ENCODE data around the gene PRPF6.
"Not testable (repeated sequence)": the region's sequence is repeated elsewhere in the genome, so short reads cannot be mapped to it uniquely, and the experiment has no call there.

The PRPF6 gene

GRCh38 chr20:63961664-63962425, 19.1 kb upstream of the PRPF6 start:
- DNase-seq, result no peak

DNA sequence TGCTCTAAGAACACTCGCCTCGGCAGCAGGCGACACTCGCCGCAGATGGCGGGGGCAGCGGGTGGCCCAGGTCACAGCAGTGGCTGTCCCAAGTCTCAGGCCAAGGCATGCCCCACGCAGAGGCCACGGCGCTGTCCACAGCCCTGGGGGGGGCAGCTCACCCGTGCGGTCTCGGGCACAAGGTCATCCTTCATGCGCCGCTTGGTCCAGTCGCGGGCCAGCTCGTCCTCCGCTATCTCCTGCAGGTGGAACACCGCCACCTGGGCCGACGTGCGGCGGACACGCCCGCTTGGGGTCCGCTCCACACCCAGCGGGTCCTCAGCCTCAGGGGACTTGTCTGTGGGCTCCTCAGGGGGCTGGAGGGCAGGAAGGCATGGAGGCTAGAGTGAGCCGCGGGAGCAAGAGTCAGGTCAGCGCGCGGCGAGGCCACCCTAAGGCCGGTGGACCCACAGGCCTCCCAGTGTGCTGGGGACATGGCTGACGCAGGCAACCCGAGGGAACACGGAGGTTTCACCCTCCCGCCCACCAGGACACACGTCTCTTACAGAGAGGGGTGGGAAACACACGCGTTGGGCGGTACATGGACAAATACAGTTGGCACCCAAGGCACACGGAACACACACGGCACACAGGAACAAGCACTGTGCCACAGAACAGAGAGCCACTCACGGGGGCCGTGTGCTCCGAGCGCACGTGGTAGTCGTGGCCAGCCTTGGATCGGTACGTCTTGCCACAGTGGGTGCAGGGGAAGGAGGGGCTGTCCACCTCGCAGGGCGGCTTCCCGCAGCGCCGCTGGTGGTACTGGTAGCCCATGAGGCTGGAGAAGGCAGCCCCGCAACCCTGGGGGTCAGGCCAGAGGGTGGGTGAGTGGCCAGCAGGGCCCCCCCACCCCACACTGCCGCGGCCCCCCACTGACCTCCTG, 18.2 kb upstream of the PRPF6 start:
- no peak for DNase-seq

DNA sequence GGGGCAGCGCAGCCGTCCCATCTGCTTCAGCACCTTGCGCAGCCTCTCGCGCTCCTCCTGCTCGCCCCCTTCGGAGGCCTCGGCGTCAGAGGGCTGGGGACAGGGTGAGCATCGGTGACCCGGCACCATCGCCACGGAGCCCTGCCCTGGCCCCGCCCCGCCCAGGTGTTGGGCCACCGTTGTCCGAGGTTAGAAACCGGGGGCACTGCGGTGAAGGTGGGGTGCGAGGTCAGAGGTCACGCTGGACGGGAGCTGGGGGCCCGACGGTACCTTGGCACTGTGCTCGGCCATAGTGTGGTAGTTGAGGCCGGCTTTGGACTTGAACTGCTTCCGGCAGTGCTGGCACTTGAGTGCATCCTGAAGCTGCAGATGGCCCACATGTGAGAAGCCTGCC, 17.6 kb upstream of the PRPF6 start:
- no peak for DNase-seq

DNA sequence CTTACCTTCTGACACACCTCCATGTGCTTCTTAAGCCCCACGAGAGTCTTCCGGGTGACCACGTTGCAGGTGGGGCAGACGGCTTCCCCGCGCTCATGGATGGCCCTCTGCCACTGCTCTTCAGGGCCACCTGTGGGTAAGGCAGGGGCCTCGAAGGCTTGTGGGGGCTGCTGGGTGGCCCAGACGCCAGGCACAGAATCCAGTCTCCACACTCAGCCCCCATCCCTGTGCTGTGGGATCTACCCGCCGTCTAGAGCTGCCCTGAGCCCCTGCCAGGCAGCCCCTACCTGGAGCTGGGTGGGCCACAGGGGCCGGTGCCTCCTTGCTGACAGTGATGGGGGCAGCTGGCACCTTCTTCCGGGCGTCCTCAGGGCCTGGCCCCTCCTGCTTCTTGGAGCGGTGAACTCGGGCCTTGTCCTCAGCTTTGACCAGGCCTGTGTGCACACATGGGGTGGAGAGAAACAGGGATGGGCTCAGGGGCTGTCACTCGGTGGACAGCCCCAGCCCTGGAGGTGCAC, 17.1 kb upstream of the PRPF6 start:
- DNase-seq, result no peak

GRCh38 chr20:63964412-63964811, 16.5 kb upstream of the PRPF6 start:
- no peak for DNase-seq

DNA sequence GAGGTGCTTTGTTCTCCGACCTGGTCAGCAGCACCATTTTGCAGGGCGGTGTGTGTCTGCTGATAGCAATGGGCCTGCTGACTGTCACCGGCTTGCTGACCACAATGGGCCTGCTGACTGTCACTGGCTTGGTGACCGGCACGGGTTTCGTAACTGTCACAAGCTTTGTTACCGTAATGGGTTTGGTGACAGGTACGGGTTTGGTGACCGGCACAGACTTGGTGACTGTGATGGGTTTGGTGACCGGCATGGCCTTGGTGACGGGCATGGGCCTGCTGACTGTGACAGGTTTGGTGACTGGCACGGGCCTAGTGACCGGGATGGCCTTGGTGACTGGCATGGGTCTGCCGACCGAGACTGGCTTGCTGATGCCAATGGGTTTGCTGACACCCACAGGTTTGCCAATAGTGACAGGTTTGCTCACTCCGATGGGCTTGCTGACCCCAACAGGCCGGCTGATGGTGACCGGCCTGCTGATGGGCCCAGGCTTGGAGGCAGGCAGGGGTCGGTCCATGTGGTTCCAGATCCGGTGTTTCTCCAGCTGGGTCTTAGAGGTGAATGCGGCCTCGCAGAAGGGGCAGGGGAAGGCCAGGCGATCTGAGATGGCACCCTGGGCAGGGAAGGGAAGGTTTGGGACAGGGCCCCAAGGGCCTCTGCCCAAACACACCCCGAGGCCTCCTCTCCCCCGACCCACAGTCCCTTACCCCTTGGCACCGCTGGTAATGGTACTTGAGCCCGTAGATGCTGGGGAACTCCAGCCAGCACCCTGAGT, 14.6 kb upstream of the PRPF6 start:
- no peak for DNase-seq

GRCh38 chr20:63966944-63967322, 14.0 kb upstream of the PRPF6 start:
- DNase-seq, result no peak

DNA sequence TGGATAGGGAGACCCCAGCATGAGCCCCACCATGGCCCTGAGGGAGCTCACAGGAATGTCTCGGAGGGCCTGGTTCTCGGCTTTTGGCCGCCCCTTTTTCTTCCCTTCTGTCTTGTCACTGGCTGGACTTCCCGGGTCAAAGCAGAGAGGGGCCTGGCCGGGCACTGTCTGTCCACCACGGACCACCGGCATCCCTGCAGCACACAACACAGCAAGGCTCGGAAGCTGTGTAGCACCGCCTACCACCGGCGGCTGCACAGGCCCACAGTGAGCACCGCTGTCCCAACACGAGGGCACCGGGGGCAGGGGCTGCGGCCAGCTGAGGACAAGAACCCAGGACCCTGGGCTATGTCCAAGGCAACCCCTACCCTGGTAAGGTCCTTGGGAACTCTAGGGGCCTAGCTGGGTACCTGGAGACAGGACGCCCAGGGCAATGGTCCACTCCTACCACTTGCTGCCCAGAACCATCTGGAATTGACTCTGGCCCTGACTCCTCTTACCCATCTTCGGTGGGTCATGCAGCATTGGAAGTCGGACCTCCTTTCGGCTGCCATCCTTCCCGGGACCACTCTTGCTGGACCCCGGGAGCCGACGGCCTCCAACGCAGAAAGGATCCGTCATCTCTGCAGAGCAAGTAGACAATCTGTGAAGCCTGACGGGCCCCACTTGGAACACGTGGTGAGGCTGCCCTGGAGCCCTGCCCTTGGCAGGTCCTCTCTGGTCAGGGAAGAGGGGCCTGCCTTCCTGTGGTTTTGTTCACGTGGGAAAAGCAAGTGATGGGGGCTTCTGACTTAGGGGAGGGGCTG, 13.4 kb upstream of the PRPF6 start:
- DNase-seq, result no peak

- no peak for DNase-seq
Observed at GRCh38 chr20:63968136-63968927, 12.6 kb upstream of the PRPF6 start.

DNA sequence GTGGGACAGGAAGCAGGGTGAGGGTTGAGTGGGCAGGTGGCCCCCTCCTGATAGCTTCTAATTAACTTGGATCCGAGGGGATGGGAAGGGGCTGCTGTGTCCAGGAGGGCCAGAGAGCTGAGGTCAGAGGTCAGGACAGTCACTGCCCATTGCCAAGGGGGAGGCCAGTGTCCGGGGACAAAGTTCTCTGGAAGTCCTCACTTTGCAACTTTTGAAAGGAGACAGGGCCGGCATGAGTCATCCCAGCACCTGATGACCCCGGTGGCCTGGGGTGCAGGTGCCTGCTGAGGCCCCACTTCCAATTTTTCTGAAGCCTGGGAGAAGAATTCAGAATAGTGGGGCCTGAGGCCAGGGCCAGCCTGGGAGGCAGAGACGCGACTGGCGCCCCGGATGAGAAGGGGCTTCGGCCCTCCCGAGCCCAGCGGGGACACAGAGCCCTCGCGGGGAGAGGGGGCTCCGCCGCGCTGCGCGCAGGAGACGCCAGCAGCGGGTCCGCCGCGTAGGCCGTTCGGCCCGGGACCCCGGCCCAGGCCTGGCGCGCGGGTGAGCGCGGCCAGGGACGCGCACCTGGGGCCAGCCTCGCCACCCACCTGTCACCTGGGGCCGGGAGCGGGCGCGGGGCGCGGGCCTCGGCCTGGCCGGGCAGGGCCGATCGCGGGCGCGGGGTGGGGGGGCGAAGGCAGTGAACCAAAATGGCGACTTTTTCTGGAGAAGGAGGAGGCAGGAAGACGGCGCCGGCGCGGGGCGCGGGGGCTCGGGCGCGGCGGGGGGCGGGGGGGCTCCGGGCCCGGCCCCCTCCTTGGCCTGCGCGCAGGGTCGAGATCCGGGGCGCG, 11.8 kb upstream of the PRPF6 start:
- DNase-seq, result peak; percentile 50

DNA sequence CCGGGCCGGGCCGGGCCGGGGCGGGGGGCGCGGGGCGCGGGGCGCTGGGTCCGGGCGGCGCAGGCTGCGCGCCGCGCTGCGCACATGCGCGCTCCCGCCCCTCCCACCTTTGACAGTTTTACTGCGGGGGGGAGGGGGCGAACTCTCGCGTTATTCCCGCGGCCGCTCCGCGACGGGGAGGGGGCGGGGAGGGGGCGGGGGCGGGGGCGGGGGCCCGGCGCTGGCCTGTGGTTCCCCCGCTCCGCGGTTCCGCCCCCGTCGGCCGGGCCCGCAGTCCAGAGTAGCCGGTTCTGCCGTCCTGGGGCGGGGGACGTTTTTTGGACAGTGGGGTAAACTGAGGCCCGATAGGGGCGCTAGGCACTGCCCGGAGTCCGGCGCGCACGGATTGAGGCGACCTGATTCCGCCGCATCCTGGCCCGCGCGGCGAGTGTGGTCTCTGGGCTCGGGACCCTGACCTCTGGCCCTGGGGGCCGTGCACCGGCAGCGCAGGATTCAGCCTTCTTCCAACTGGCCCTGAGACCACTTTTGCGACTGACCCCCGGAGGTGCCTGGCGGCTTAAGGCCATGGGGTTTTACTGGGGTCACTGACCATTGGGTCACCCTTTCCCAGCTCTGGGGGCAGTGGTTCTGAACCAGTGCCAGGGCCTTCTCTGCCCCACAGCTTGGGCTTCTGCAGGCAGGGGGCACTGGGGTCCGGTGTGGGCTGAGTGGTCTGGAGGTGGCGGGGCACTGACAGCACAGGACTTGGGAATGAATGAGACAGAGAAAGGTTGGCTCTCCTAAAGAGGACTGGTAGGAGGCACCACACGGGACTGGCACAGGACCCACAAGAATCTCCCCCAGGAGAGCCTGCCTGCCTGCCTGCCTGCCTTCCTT, 10.9 kb upstream of the PRPF6 start, which contains the start of gene ZNF512B:
TSS of gene ZNF512B (minus strand) at position 93 of the 876 bp plus-strand sequence. CDS start 1,980 bp downstream, outside the sequence.
- peak; percentile 67 for DNase-seq

DNA sequence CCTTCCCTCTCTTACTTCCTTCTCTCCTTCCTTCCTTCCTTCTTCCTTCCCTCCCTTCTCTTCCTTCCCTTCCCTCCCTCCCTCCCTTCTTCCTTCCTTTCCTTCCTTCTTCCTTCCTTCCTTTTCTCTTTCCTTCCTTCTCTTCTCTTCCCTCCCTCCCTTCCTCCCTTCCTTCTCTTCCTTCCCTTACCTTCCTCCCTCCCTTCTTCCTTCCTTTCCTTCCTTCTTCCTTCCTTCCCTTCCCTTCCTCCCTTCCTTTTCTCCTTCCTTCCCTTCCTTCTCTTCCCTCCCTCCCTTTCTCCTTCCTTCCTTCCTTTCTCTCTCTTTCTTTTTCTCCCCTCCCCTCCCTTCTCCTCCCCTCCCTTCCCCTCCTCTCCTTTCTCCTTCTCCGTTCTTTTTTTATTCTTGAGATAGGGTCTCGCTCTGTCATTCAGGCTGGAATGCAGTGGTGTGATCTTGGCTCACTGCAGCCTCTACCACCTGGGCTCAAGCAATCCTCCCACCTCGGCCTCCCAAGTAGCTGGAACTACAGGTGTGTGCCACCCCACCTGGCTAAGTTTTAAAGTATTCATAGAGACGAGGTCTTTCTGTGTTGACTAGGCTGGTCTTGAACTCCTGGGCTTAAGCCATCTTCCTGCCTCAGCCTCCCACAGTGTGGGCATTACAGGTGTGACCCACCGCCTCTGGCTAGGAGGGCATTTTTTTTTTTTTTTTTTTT, 10.1 kb upstream of the PRPF6 start:
- DNase-seq, result no peak

DNA sequence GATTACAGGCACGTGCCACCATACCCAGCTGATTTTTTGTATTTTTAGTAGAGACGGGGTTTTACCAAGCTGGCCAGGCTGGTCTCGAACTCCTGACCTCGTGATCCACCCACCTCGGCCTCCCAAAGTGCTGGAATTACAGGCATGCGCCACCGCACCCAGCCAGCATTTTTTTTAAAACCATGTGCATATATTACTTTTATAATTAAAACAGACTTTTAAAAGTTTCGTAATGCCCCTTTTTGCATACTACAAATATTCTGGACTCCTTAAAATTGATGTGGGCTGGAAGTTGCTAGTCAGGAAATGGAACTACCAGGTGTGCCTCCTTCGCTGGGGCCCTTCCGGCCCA, 9.0 kb upstream of the PRPF6 start:
- DNase-seq, result not testable (repeated sequence)

DNA sequence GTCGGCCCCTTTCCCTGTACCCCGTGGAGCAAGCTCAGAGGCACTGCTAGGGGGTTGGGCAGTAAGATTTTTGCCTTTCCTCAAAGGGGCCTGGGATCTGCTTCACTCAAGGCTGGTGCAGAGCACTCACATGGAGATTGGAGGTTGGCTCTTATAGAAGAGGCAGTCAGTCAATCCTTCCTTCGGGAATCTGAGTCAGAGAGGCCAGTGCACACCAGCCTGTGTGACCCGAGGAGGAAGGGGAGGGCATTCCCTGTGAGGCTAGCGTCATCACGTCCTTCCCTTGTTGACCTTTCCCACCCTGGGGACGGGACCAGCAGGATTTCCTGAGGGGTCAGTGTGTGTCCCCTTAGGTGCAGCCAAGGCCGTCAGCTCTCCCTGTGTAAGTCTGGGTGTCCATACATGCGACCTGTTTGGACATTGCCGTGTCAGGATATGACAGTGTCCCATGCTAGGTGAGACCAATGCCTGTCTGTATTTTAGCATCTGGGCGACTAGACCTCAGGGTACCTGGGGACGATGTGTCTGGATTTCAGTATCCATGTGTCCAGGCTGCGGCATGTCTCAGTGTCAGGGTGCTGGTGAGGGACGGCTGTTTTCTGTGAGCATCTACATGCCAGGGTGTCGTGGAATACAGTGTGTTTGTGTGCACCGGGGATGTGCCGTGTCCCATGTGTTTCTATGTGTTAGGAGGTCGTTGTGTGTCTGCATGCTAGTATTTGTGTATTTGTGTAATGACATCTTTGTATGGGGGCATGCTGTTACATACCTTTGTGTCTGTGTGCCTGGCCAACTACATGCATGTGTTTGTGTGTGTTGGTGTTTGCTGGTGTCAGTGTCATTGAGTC, 8.4 kb upstream of the PRPF6 start:
- no peak for DNase-seq

DNA sequence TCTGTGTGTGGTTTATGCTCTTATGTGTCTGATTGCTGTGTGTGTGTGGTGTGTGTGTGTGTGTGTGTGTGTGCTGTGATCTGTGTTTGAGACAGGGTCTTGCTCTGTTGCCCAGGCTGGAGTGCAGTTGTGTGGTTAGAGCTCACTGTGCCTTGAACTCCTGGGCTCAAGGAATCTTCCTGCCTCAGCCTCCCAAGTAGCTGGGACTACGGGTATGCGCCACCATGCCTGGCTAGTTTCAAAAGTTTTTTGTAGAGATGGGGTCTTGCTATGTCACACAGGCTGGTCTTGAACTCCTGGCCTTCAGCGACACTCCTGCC, 7.8 kb upstream of the PRPF6 start:
- no peak for DNase-seq

GRCh38 chr20:63973636-63974401, 7.1 kb upstream of the PRPF6 start:
- peak; percentile 84 for DNase-seq
